ENCODE measurements around the gene SLC5A11. TPM values are rescaled to one million over a fixed set of nuclear protein-coding genes. Genes with fewer than 3 reads are reported as not detected.

The SLC5A11 gene
- total and polyA plus RNA-seq, 2 donors (not counting 1 experiment from before 2014, with no cell fraction given) = 0.62 to 0.84 TPM

GRCh38 chr16:24829153-24829552 lies 16.6 kb upstream of the SLC5A11 start:
- H3K27me3 ChIP-seq (replicated peaks in 1 of 4; ENCODE audit: control extremely low read depth in 1 of 4, control insufficient read depth in 3 of 4, insufficient read depth in 4 of 4, low read length in 3 of 4) = no peaks in the 10 kb centered on the region
- intact Hi-C loops (cut with micrococcal nuclease) = no loop called here
- DNase-seq = no peak
- H3K4me1 ChIP-seq (ENCODE audit: control insufficient read depth in 2 of 2, insufficient read depth in 2 of 2, low read length in 2 of 2) = no peaks in the 10 kb centered on the region
- Mint-ChIP-seq H3K4me1 (no peaks in the 10 kb centered on the region), H3K9me3 (ENCODE audit: insufficient read depth) (no peaks in the 10 kb centered on the region), H3K27me3 (no peaks in the 10 kb centered on the region), H3K4me3 (no peak overlapping the region), H3K27ac (no peak overlapping the region)
- H3K9ac ChIP-seq (ENCODE audit: low read length) = no peak overlapping the region
- CTCF ChIA-PET = no interaction called here
- ATAC-seq (ENCODE audit: low read depth) = no peak
- H3K9me3 ChIP-seq (ENCODE audit: control extremely low read depth in 1 of 3, control insufficient read depth in 2 of 3, insufficient read depth in 1 of 3, low read length in 2 of 3) = no peaks in the 10 kb centered on the region
- POLR2A ChIA-PET = no interaction called here
- peaks cover 0 to 30% of the 10 kb centered on the region in 2 experiments for H3K36me3 ChIP-seq (replicated peaks in 1 of 2; ENCODE audit: control extremely low read depth in 1 of 2, control insufficient read depth in 1 of 2, extremely low read depth in 1 of 2, insufficient read depth in 2 of 2, low read length in 1 of 2)
- TF ChIP-seq EZH2 (IDR thresholded peaks at IDR 0.05; ENCODE audit: borderline replicate concordance, insufficient read depth, low read depth, low read length, poor library complexity, severe bottlenecking) (no peak), CTCF (IDR thresholded peaks at IDR 0.05) (no peak)
- no peaks in the 10 kb centered on the region for H4K20me1 ChIP-seq (ENCODE audit: control insufficient read depth, insufficient read depth, low read length, poor library complexity, severe bottlenecking)
- no peak overlapping the region for H2AFZ ChIP-seq (ENCODE audit: insufficient read depth, low read depth, low read length, poor library complexity, severe bottlenecking)
- H3K27ac ChIP-seq (ENCODE audit: low read length in 2 of 2) = no peak overlapping the region
- no CpG with 5 or more reads among the region's 5 CpGs for WGBS (ENCODE audit: insufficient coverage)
- H3K4me2 ChIP-seq (replicated peaks; ENCODE audit: low read depth, low read length, poor library complexity, severe bottlenecking) = no peak overlapping the region
- no peaks in the 10 kb centered on the region for H3K79me2 ChIP-seq (ENCODE audit: control insufficient read depth, insufficient read depth, low read length)
- no peak overlapping the region for H3K4me3 ChIP-seq (ENCODE audit: control extremely low read depth in 1 of 5, extremely low read depth in 1 of 5, insufficient read depth in 1 of 5, low read depth in 2 of 5, low read length in 4 of 5)

GRCh38 chr16:24833352-24833751 lies 12.4 kb upstream of the SLC5A11 start:
- TF ChIP-seq EZH2 (IDR thresholded peaks at IDR 0.05; ENCODE audit: borderline replicate concordance, insufficient read depth, low read depth, low read length, poor library complexity, severe bottlenecking) = no peak
- H3K4me1 ChIP-seq (ENCODE audit: control insufficient read depth in 2 of 2, insufficient read depth in 2 of 2, low read length in 2 of 2) = no peaks in the 10 kb centered on the region
- Mint-ChIP-seq H3K27ac (no peak overlapping the region), H3K4me1 (no peaks in the 10 kb centered on the region), H3K4me3 (no peak overlapping the region), H3K9me3 (ENCODE audit: insufficient read depth) (no peaks in the 10 kb centered on the region), H3K27me3 (no peaks in the 10 kb centered on the region)
- H3K4me3 ChIP-seq (ENCODE audit: control extremely low read depth in 1 of 5, extremely low read depth in 1 of 5, insufficient read depth in 1 of 5, low read depth in 2 of 5, low read length in 4 of 5) = no peak overlapping the region
- ATAC-seq (ENCODE audit: low read depth) (no peak), DNase-seq (no peak)
- H3K27me3 ChIP-seq (replicated peaks in 1 of 4; ENCODE audit: control extremely low read depth in 1 of 4, control insufficient read depth in 3 of 4, insufficient read depth in 4 of 4, low read length in 3 of 4) = no peaks in the 10 kb centered on the region
- H3K27ac ChIP-seq (ENCODE audit: low read length in 2 of 2) = no peak overlapping the region
- intact Hi-C loops (cut with micrococcal nuclease) = loop anchor here (5.0 kb wide), 1 partner anchor 274 kb away; no protein-coding TSS in a partner anchor
- POLR2A ChIA-PET = no interaction called here
- H3K9me3 ChIP-seq (ENCODE audit: control extremely low read depth in 1 of 3, control insufficient read depth in 2 of 3, insufficient read depth in 1 of 3, low read length in 2 of 3) = no peaks in the 10 kb centered on the region
- no peaks in the 10 kb centered on the region for H4K20me1 ChIP-seq (ENCODE audit: control insufficient read depth, insufficient read depth, low read length, poor library complexity, severe bottlenecking)
- 94% methylated on average over 6 of the region's 6 CpGs for WGBS (ENCODE audit: insufficient coverage)
- no peak overlapping the region for H3K9ac ChIP-seq (ENCODE audit: low read length)
- CTCF ChIA-PET = no interaction called here
- no peak overlapping the region for H3K4me2 ChIP-seq (replicated peaks; ENCODE audit: low read depth, low read length, poor library complexity, severe bottlenecking)
- H3K36me3 ChIP-seq (replicated peaks in 1 of 2; ENCODE audit: control extremely low read depth in 1 of 2, control insufficient read depth in 1 of 2, extremely low read depth in 1 of 2, insufficient read depth in 2 of 2, low read length in 1 of 2) = peaks cover 0 to 5% of the 10 kb centered on the region in 2 experiments
- no peaks in the 10 kb centered on the region for H3K79me2 ChIP-seq (ENCODE audit: control insufficient read depth, insufficient read depth, low read length)
- no peak overlapping the region for H2AFZ ChIP-seq (ENCODE audit: insufficient read depth, low read depth, low read length, poor library complexity, severe bottlenecking)

Measured in B cell (primary cell).